Measurements from ENCODE around the gene CCND1. TPM values are rescaled to one million over a fixed set of nuclear protein-coding genes. Genes with fewer than 3 reads are reported as not detected.

The CCND1 gene
- total RNA-seq, 2 experiments from 2014 or later, result 0.19 to 1.3 TPM

DNA sequence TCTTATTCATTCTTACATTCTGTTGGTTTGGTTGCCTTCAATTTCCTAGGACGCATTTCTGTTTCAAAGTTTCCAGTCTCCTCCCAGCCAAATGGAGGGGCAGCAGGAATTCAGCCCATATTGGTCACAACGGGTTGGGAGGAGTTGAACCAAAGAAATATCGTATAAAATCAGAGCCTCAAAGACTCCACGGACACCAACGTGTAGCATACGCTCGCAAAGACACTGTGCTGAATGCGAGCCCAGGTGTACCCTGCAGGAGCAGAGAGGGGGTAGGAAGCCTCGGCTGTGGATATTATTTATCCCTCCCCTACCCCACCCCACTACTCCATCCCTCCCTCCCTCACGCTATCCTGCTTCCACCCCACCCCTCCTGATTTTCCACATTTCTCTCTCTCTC, 15.5 kb upstream of the CCND1 start:
- CTCF ChIA-PET, result no interaction called here
- DNase-seq, result no peak
- Mint-ChIP-seq H3K4me3 (no peak overlapping the region), H3K36me3 (no peaks in the 10 kb centered on the region), H3K9me3 (peaks cover 8% of the 10 kb centered on the region), H3K4me1 (ENCODE audit: low read depth) (no peaks in the 10 kb centered on the region), H3K27ac (no peak overlapping the region), H3K27me3 (peaks cover 13% of the 10 kb centered on the region)
- intact Hi-C loops (cut with micrococcal nuclease), result no loop called here
- POLR2A ChIA-PET, result no interaction called here

DNA sequence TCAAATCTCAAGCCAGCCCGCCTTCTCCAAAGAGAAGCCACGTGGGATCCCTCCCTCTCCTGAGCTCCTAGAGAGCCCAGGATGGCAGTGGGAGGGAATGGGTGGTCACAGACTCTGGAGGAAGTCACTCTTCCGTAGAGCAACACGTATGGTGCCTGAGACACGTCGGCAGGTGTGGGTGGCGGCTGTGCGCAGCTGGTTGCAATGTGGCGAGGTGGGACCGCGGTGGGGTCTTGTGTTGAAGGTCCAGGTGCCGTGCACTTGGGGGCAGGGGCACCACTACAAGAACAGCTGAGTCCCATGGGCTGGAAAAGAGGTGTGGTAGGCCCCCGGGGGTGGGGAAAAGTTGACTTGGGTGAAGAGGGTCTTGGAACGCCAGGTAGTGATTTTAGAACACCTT, 13.4 kb upstream of the CCND1 start:
- H3K4me3 Mint-ChIP-seq, result no peak overlapping the region
- no peaks in the 10 kb centered on the region for H3K4me1 Mint-ChIP-seq (ENCODE audit: low read depth)
- CTCF ChIA-PET, result no interaction called here
- H3K9me3 Mint-ChIP-seq, result peaks cover 8% of the 10 kb centered on the region
- H3K27ac Mint-ChIP-seq, result no peak overlapping the region
- DNase-seq, result no peak
- no peaks in the 10 kb centered on the region for H3K36me3 Mint-ChIP-seq
- intact Hi-C loops (cut with micrococcal nuclease), result no loop called here
- peaks cover 15% of the 10 kb centered on the region for H3K27me3 Mint-ChIP-seq
- POLR2A ChIA-PET, result no interaction called here

DNA sequence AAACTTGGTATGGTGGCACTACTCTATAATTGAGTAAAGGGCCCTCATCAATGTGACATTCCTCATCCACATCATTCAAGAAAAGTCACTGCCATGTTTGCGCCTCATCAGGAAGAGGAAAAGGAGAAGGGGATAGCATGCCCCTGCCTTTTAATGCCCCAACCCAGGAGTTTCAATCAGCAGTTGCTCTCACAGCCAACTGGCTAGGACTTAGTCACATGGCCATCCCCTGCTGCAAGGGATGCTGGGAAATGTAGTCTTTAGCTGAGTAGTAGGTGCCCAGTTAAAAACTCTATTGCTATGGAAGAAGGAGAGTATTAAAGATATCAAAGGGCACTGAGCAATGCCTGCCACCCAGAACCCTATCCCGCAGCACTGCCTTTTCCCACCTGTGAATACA, 10.9 kb upstream of the CCND1 start:
- H3K9me3 Mint-ChIP-seq, result peaks cover 8% of the 10 kb centered on the region
- no peak overlapping the region for H3K27ac Mint-ChIP-seq
- ChIA-PET CTCF (no interaction called here), POLR2A (no interaction called here)
- peaks cover 16% of the 10 kb centered on the region for H3K27me3 Mint-ChIP-seq
- DNase-seq, result no peak
- intact Hi-C loops (cut with micrococcal nuclease), result no loop called here
- no peak overlapping the region for H3K4me3 Mint-ChIP-seq
- H3K4me1 Mint-ChIP-seq (ENCODE audit: low read depth), result no peaks in the 10 kb centered on the region
- H3K36me3 Mint-ChIP-seq, result no peaks in the 10 kb centered on the region

DNA sequence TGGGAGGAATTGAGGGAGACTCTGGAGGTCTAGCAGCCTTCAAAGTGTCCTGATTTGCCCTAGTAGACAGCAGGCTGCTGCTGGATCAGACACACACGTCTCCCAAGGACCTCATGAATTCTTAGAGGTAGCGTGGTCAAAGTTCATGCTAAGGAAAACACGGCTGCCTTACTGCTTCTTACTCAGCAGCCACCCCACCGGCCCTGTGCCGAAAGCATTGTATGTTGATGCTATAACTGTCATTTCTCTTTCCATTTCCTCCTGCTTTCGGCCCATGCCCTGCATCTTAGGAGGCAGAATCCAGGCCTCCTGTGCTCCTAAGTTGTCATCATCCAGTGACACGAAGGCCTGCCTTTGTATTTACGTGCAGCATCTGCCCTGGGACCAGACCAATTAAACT, 10.5 kb upstream of the CCND1 start:
- Mint-ChIP-seq H3K4me1 (ENCODE audit: low read depth) (no peaks in the 10 kb centered on the region), H3K36me3 (no peaks in the 10 kb centered on the region), H3K9me3 (peaks cover 8% of the 10 kb centered on the region), H3K4me3 (no peak overlapping the region), H3K27me3 (peaks cover 18% of the 10 kb centered on the region), H3K27ac (no peak overlapping the region)
- ChIA-PET CTCF (no interaction called here), POLR2A (no interaction called here)
- intact Hi-C loops (cut with micrococcal nuclease), result no loop called here
- no peak for DNase-seq

DNA sequence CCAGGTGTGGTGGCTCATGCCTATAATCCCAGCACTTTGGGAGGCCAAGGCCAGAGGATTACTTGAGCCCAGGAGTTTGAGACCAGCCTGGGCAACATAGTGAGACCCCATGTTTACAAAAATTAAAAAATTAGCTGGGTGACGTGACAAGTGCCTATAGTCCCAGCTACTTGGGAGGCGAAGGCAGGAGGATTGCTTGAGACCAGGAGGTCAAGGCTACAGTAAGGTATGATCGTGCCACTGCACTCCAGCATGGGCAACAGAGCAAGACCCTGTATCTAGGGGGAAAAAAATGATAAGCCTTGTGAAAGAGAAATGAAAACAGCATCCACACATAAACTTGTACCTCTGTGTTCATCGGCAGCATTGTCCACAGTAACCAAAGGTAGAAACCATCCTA, 8.1 kb upstream of the CCND1 start:
- Mint-ChIP-seq H3K4me1 (ENCODE audit: low read depth) (peaks cover 6% of the 10 kb centered on the region), H3K4me3 (no peak overlapping the region), H3K27me3 (peaks cover 29% of the 10 kb centered on the region), H3K27ac (no peak overlapping the region), H3K9me3 (peaks cover 8% of the 10 kb centered on the region), H3K36me3 (no peaks in the 10 kb centered on the region)
- intact Hi-C loops (cut with micrococcal nuclease), result no loop called here
- DNase-seq, result no peak
- POLR2A ChIA-PET, result no interaction called here
- CTCF ChIA-PET, result no interaction called here

DNA sequence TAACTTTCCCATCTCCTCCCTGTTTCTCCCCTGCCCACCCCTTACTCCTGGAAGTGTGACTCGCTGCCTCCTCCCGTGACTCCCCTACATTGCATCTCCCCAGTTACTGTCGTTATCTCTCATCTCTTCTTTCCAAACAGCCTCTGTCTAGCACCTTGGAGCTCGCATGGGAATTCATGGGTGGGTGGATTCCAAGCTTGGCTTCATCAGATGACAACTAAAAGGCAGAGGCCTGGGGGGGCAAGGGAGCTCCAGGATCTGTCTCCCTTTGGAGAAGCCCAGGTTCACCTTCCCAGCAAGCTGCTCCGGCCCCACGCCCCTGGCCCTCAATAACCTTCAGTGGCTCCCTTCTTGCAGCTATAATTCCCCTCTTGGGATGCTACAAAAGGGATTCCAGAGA, 6.9 kb upstream of the CCND1 start:
- ChIA-PET CTCF (interaction anchor here (0.6 kb wide), 1 partner anchor 219 kb away, joined by 3 read pairs; no protein-coding TSS in a partner anchor), POLR2A (no interaction called here)
- no peak for DNase-seq
- Mint-ChIP-seq H3K9me3 (peaks cover 8% of the 10 kb centered on the region), H3K27ac (no peak overlapping the region), H3K4me3 (no peak overlapping the region), H3K4me1 (ENCODE audit: low read depth) (peaks cover 12% of the 10 kb centered on the region), H3K36me3 (no peaks in the 10 kb centered on the region), H3K27me3 (peaks cover 36% of the 10 kb centered on the region)
- intact Hi-C loops (cut with micrococcal nuclease), result no loop called here

DNA sequence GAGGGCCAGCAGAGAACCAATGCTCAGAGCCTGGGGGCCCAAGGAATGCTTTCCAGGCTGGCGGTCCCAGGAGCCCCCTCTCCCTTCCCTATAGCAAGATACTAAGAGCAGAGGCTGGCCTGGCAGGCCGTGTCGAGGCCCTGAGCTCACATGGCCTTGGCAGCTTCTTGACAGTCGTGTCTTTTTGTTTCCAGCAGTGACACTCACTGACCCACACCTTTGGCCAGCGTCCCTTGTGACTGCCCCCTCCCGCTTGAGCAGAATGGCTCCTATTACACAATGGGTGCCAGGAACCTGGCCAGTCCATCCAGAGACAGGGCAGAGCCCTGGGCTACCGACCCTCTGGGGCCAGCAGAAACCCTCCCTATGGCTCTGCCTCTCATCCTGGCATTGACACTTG, 6.4 kb upstream of the CCND1 start:
- Mint-ChIP-seq H3K9me3 (peaks cover 5% of the 10 kb centered on the region), H3K36me3 (no peaks in the 10 kb centered on the region), H3K4me3 (no peak overlapping the region), H3K27ac (no peak overlapping the region), H3K4me1 (ENCODE audit: low read depth) (peaks cover 12% of the 10 kb centered on the region), H3K27me3 (peaks cover 37% of the 10 kb centered on the region)
- CTCF ChIA-PET, result interaction anchor here (0.6 kb wide), 1 partner anchor 220 kb away, joined by 3 read pairs; no protein-coding TSS in a partner anchor
- POLR2A ChIA-PET, result no interaction called here
- intact Hi-C loops (cut with micrococcal nuclease), result no loop called here
- DNase-seq, result no peak

DNA sequence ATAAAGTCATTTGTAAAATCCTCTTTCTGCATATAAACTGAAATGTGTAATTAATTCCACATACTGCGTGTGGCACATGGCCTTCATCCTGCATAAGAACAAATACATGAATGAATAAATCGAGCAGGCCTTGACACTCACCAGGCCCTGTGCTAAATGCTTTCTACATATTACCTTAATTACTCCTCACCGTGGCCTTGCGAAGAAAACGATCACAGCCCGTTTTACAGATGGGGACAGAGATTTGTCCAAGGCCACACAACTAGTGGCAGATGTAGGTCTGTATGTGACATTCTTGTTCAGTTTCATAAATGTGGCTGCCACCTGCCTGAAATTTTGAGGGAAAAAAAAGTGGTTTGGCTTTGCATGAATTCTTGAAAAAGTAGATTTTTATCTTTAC, 5.8 kb upstream of the CCND1 start:
- Mint-ChIP-seq H3K27ac (no peak overlapping the region), H3K36me3 (no peaks in the 10 kb centered on the region), H3K4me1 (ENCODE audit: low read depth) (peaks cover 12% of the 10 kb centered on the region), H3K4me3 (no peak overlapping the region), H3K27me3 (peaks cover 40% of the 10 kb centered on the region), H3K9me3 (no peaks in the 10 kb centered on the region)
- DNase-seq, result no peak
- CTCF ChIA-PET, result no interaction called here
- intact Hi-C loops (cut with micrococcal nuclease), result no loop called here
- POLR2A ChIA-PET, result no interaction called here

DNA sequence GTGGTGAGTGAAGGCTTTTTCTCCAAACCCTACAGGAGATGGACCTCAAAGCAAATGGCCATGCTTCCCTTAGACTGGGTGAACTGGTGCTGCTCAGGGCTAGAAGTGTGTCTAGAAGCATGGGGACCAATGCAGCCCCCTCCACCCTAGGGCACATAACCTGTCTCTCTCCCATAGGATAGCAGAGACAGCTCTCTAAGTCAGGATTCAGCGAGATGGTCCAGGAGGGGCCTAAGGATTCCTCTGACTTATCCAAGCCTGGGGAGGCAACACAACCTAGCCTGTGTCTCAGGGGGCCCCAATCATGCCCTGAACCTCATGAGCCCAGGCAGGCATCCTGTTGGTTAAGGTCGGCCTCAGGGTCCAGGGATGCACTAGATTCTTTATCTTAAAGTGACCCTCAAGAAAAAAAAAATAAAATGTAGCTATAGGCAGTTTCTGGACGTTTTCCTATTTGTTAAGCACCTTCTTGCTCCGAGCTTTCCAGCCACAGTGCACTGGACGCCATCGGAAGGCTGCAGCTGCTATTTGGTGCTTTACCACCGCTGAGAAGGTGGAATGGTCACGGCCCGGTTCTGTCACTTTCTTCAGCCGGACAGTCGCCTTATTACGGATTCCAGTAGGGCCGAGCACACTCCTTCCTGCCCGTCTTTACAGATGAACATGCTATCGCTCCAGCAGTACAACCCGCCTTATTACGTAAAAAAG, 5.0 kb upstream of the CCND1 start:
- peaks cover 17% of the 10 kb centered on the region for H3K4me1 Mint-ChIP-seq (ENCODE audit: low read depth)
- H3K36me3 Mint-ChIP-seq, result no peaks in the 10 kb centered on the region
- CTCF ChIA-PET, result no interaction called here
- H3K9me3 Mint-ChIP-seq, result no peaks in the 10 kb centered on the region
- no peak for DNase-seq
- no peak overlapping the region for H3K4me3 Mint-ChIP-seq
- peaks cover 46% of the 10 kb centered on the region for H3K27me3 Mint-ChIP-seq
- intact Hi-C loops (cut with micrococcal nuclease), result no loop called here
- H3K27ac Mint-ChIP-seq, result no peak overlapping the region
- POLR2A ChIA-PET, result no interaction called here

DNA sequence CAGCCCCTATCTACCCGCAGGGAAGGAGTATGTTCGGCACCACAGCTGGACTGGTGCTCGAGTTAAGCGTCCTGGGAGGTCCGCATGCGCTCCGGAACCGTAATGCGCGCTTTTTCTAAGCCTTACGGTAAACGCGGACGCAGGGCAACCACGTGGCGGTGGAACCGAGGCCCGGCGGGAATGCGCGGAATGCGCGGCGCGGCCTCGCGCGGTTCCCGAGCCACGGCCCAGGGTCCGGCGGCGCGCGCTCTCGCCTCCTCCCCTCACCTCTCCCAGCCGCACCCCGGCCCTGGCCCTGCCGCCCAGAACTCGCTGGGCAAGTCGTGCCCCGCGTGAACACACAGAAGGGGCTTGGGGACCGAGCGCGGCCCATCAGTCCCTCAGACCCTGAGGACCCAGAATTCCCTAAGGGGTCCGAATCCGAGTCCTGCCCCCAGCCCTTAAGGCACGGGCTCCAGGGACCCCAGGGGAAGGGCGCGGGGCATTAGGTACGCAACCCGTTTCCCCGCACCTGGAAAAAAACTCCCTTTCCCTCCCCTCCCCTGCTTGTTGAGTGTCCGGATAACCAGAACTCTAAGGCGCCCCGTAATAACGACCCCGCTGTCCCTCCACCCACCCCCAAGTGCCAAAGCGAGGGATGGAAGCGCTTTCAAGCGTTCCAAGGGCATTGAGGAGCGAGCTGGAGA, 4.3 kb upstream of the CCND1 start:
- CTCF ChIA-PET, result interaction anchor here (1.6 kb wide), 1 partner anchor 34 kb away, joined by 5 read pairs; no protein-coding TSS in a partner anchor
- Mint-ChIP-seq H3K36me3 (no peaks in the 10 kb centered on the region), H3K4me3 (no peak overlapping the region), H3K9me3 (no peaks in the 10 kb centered on the region), H3K4me1 (ENCODE audit: low read depth) (peaks cover 22% of the 10 kb centered on the region), H3K27me3 (peaks cover 49% of the 10 kb centered on the region), H3K27ac (no peak overlapping the region)
- intact Hi-C loops (cut with micrococcal nuclease), result no loop called here
- POLR2A ChIA-PET, result no interaction called here
- no peak for DNase-seq

DNA sequence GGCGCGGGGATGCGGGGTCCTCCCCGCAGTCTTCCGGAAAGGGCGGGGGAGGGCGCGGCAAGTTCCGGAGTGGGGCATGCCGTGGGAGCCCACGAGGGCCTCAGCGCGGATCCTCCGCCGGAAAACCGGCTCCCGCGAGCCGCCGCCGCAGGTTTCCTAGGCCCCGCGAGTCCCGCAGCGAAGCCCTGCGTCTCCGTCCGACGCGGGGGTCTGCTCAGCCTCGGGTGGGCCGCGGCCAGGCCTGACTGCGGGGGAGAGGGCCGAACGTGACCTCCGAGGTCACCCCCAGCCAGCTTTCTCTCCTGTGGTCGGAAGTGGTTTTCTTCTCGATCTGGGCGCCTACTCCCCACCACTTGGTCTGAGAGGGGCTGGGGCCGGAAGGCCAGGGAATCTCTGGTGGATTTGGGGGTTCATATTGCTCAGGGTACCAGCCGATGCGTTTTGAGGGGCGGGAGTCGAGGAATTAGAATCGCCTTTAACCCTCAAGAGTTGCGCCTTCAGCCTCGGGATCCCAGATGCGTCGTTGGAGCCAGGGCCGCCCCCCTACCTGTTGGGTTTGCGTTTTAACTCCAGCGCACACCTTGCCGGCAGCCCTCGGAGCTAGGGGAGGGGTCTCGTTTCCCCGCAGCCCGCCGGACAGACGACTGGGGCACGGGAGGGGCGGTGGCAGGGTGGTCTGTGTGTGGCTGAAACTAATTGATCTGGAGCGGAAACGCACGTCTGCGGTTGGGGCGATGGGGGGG, 3.6 kb upstream of the CCND1 start:
- no peak overlapping the region for H3K27ac Mint-ChIP-seq
- no peaks in the 10 kb centered on the region for H3K36me3 Mint-ChIP-seq
- H3K27me3 Mint-ChIP-seq, result peaks cover 49% of the 10 kb centered on the region
- peaks cover 22% of the 10 kb centered on the region for H3K4me1 Mint-ChIP-seq (ENCODE audit: low read depth)
- POLR2A ChIA-PET, result no interaction called here
- DNase-seq, result no peak
- H3K9me3 Mint-ChIP-seq, result no peaks in the 10 kb centered on the region
- intact Hi-C loops (cut with micrococcal nuclease), result no loop called here
- CTCF ChIA-PET, result interaction anchor here (1.6 kb wide), 1 partner anchor 33 kb away, joined by 5 read pairs; no protein-coding TSS in a partner anchor
- H3K4me3 Mint-ChIP-seq, result no peak overlapping the region

DNA sequence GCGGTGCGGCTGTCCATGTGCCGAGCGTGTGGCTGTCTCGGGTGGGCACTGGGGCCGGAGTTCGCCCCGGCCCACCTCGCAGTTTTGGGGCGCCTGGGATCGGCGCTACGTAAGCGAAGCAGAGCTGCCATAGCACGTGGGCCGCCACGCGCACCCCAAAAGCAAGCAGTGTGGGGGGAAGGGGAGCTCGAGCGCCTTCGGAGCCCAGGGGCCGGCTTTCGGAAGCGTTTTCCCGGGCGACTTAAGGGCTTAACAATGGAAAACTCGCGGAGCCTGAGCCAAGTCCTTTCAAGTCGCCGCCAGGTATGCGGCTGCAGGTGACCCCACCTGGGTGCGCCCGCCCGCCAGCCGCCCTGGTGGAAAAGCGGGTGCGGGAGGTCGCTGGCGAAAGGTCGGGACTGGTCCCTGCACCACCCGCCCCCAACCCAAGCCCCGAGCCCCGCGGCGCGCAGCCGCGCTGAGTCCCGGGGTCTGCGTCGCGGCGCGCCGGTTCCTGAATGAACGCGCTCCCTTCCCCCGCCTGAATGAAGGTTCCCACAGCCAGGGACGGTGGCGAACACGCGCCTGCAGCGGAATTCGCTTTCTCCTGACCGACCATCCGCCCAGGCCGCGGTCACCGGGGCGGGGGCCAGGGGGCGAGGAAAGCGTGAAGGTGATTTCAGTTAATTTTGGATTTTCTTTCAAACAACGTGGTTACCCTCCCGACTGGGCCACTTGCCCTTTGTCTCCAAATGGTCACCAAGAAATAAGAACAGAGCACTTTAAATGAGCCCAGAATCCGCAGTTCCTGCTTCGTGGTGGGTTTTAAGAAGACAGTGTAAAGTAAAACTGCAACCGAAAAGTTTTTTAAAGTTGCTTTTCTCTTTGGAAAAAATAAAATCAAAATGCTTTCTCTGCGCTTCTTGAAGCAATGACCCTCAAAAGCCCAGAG, 2.8 kb upstream of the CCND1 start:
- no peak for DNase-seq
- ChIA-PET POLR2A (no interaction called here), CTCF (interaction anchor here (1.6 to 1.8 kb wide), 2 partner anchors 32 kb away, joined by 5 to 6 read pairs; no protein-coding TSS in a partner anchor)
- H3K4me3 Mint-ChIP-seq, result no peak overlapping the region
- peaks cover 49% of the 10 kb centered on the region for H3K27me3 Mint-ChIP-seq
- no peak overlapping the region for H3K27ac Mint-ChIP-seq
- H3K36me3 Mint-ChIP-seq, result no peaks in the 10 kb centered on the region
- H3K4me1 Mint-ChIP-seq (ENCODE audit: low read depth), result peaks cover 22% of the 10 kb centered on the region
- intact Hi-C loops (cut with micrococcal nuclease), result no loop called here
- no peaks in the 10 kb centered on the region for H3K9me3 Mint-ChIP-seq

Measured in activated CD4-positive, alpha-beta memory T cell treated with anti-CD3 and anti-CD28 coated beads for 36 hours (primary cell).